Measurements from ENCODE around the gene LIMCH1. TPM values are rescaled to one million over a fixed set of nuclear protein-coding genes. Genes with fewer than 3 reads are reported as not detected.

Gene LIMCH1
- total and polyA plus RNA-seq, 10 donors: 14.4 to 434 (median 212) TPM

GRCh38 chr4:41746440-41747229 lies 208.7 kb downstream of the LIMCH1 start:
- peaks cover 17 to 98% (median 81%) of the 10 kb centered on the region in 7 donors for H3K27me3 ChIP-seq (replicated peaks in 1 of 7)
- peaks cover 0 to 6% (median 0%) of the 10 kb centered on the region in 8 donors for H3K9me3 ChIP-seq
- no peak for TF ChIP-seq POLR2AphosphoS5 (IDR thresholded peaks at IDR 0.05)
- no peak for TF ChIP-seq POLR2A (IDR thresholded peaks at IDR 0.05)
- no peak for TF ChIP-seq CTCF (IDR thresholded peaks at IDR 0.05 in 8 of 11, conservative IDR thresholded peaks at IDR 0.05 in 3 of 11)
- H3K27ac ChIP-seq: no peak overlapping the region
- peak overlapping the region in 1 of 8 donors; percentile 11 for H3K4me3 ChIP-seq
- no peak for DNase-seq
- H3K36me3 ChIP-seq: no peaks in the 10 kb centered on the region
- 12 to 19% (median 14%) methylated on average over 30 to 37 of the region's 37 CpGs for WGBS, 5 donors
- intact Hi-C loops (cut with DNase I; ENCODE audit: low total_unique reads): no loop called here
- H3K4me1 ChIP-seq: peaks cover 0 to 37% (median 14%) of the 10 kb centered on the region in 6 donors

- DNase-seq: no peak
- 8 to 14% (median 10%) methylated on average over 42 to 49 of the region's 49 CpGs for WGBS, 5 donors
- Histone ChIP-seq H3K4me3 (peak overlapping the region in 2 of 8 donors; percentile 11), H3K36me3 (no peaks in the 10 kb centered on the region), H3K9me3 (peaks cover 0 to 6% (median 0%) of the 10 kb centered on the region in 8 donors), H3K4me1 (peaks cover 0 to 41% (median 17%) of the 10 kb centered on the region in 6 donors), H3K27ac (no peak overlapping the region), H3K27me3 (replicated peaks in 1 of 7) (peaks cover 17 to 100% (median 89%) of the 10 kb centered on the region in 7 donors)
- intact Hi-C loops (cut with DNase I; ENCODE audit: low total_unique reads): no loop called here
- no peak for TF ChIP-seq CTCF (IDR thresholded peaks at IDR 0.05 in 8 of 11, conservative IDR thresholded peaks at IDR 0.05 in 3 of 11)
- no peak for TF ChIP-seq POLR2AphosphoS5 (IDR thresholded peaks at IDR 0.05)
- TF ChIP-seq POLR2A (IDR thresholded peaks at IDR 0.05): no peak
These were observed 209.5 kb downstream of the LIMCH1 start for GRCh38 chr4:41747230-41748055.

GRCh38 chr4:41748074-41748570 lies 210.2 kb downstream of the LIMCH1 start:
- Histone ChIP-seq H3K27me3 (replicated peaks in 1 of 7) (peaks cover 17 to 100% (median 95%) of the 10 kb centered on the region in 7 donors), H3K9me3 (peaks cover 0 to 6% (median 0%) of the 10 kb centered on the region in 8 donors), H3K27ac (no peak overlapping the region), H3K36me3 (no peaks in the 10 kb centered on the region), H3K4me1 (peaks cover 0 to 41% (median 17%) of the 10 kb centered on the region in 6 donors), H3K4me3 (no peak overlapping the region)
- intact Hi-C loops (cut with DNase I; ENCODE audit: low total_unique reads): no loop called here
- TF ChIP-seq CTCF (IDR thresholded peaks at IDR 0.05 in 8 of 11, conservative IDR thresholded peaks at IDR 0.05 in 3 of 11) (no peak), POLR2AphosphoS5 (IDR thresholded peaks at IDR 0.05) (no peak), POLR2A (IDR thresholded peaks at IDR 0.05) (no peak)
- 6 to 12% (median 9%) methylated on average over 21 of the region's 21 CpGs for WGBS, 5 donors
- no peak for DNase-seq
